Central memory CD8-positive, alpha-beta T cell (primary cell): ENCODE results near the gene SLC22A12.

Experiments
- ATAC-seq: fragments of 150-1000 bp; cut with Tn5 transposase; replicated peaks from 2 replicates; pipeline ENCODE4 v1.10.0; 2022; ENCODE audit warnings: mild to moderate bottlenecking, moderate FRiP score, moderate number of reproducible peaks; ENCODE audit not compliant: poor library complexity, severe bottlenecking; ENCODE audit errors: extremely low read depth
- DNase-seq, 2 donors: peaks; one replicate each; pipeline ENCODE4 v3.0.0; 2021; ENCODE audit warnings: low spot score in 2 of 2
- H3K27ac Mint-ChIP-seq: one replicate; pipeline ENCODE4 v1.8.0; 2022; ENCODE audit warnings: low read depth, mild to moderate bottlenecking, moderate library complexity, mixed read lengths
- H3K27me3 Mint-ChIP-seq: one replicate; pipeline ENCODE4 v1.8.0; 2022; ENCODE audit warnings: mixed read lengths
- H3K36me3 Mint-ChIP-seq: one replicate; pipeline ENCODE4 v1.8.0; 2022; ENCODE audit warnings: mild to moderate bottlenecking, moderate library complexity, mixed read lengths; ENCODE audit not compliant: insufficient read depth
- H3K4me1 Mint-ChIP-seq: one replicate; pipeline ENCODE4 v1.8.0; 2022; ENCODE audit warnings: mixed read lengths
- H3K4me3 Mint-ChIP-seq: one replicate; pipeline ENCODE4 v1.8.0; 2022; ENCODE audit warnings: mild to moderate bottlenecking, moderate library complexity, mixed read lengths
- H3K9me3 Mint-ChIP-seq: one replicate; pipeline ENCODE4 v1.8.0; 2022; ENCODE audit warnings: mixed read lengths

The SLC22A12 gene

GRCh38 chr11:64566042-64566914, 24.7 kb upstream of the SLC22A12 start:
- H3K9me3 Mint-ChIP-seq = no peaks in the 10 kb centered on the region
- no peaks in the 10 kb centered on the region for H3K36me3 Mint-ChIP-seq
- ATAC-seq = no peak
- no peak overlapping the region for H3K27ac Mint-ChIP-seq
- no peaks in the 10 kb centered on the region for H3K4me1 Mint-ChIP-seq
- no peak overlapping the region for H3K4me3 Mint-ChIP-seq
- no peak for DNase-seq
- H3K27me3 Mint-ChIP-seq = no peaks in the 10 kb centered on the region

GRCh38 chr11:64566915-64567891, 23.8 kb upstream of the SLC22A12 start:
- Mint-ChIP-seq H3K4me1 (no peaks in the 10 kb centered on the region), H3K27ac (no peak overlapping the region), H3K9me3 (no peaks in the 10 kb centered on the region), H3K27me3 (peaks cover 9% of the 10 kb centered on the region), H3K4me3 (no peak overlapping the region), H3K36me3 (no peaks in the 10 kb centered on the region)
- ATAC-seq (no peak), DNase-seq (no peak)

- no peaks in the 10 kb centered on the region for H3K36me3 Mint-ChIP-seq
- no peak overlapping the region for H3K4me3 Mint-ChIP-seq
- no peaks in the 10 kb centered on the region for H3K4me1 Mint-ChIP-seq
- no peak overlapping the region for H3K27ac Mint-ChIP-seq
- H3K27me3 Mint-ChIP-seq = peaks cover 18% of the 10 kb centered on the region
- H3K9me3 Mint-ChIP-seq = no peaks in the 10 kb centered on the region
- ATAC-seq = no peak
- no peak for DNase-seq
Measured at GRCh38 chr11:64568041-64568571, 22.9 kb upstream of the SLC22A12 start.

DNA sequence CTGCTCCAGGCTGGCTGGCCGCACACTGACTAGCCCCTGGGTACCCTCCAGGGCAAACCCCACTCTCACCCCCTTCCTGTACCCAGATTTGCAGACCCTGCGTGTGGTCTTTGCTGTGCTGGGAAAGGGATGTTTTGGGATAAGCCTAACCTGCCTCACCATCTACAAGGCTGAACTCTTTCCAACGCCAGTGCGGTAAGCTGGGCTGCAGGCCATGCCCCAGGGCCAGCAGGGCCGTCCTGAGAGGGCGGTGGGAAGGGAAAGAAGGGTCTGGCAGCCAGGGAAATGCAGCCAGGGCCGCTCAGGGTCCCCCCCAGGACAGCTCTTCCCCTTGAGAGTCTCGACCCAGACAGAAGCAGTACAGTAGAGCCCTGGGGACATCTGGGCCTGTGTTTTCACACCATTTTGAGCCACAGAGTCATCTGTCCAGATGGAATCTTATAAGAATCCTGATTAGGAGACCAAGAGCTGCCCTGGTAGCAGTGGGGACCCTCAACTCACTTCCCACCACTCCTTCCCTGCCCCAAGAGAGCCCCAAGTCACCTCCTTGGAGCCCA, 22.4 kb upstream of the SLC22A12 start:
- no peak for DNase-seq

DNA sequence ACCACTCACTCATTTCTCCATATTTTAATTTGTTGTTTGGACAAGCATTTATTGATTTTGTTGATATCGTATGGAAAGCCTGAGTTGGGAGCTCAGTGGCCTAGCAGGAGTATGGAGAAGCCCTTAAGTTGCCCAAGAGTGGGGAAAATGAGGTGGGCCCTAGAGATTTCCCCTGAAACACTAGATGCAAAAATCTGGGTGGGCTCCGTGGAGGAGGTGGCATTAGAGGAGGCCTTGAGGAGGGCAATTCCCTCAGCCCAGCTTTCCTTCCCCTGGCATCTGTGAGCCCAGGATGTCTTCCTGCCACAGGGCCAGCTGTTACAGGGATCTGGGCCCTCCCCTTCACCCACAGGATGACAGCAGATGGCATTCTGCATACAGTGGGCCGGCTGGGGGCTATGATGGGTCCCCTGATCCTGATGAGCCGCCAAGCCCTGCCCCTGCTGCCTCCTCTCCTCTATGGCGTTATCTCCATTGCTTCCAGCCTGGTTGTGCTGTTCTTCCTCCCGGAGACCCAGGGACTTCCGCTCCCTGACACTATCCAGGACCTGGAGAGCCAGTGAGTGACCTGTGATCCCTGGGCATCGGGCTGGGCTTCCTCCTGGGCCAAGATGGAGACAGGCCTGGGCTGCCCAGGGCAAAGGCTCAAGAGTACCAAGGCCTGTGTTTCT, 21.6 kb upstream of the SLC22A12 start:
- ATAC-seq = no peak
- no peak for DNase-seq
- no peak overlapping the region for H3K4me3 Mint-ChIP-seq
- H3K27me3 Mint-ChIP-seq = peaks cover 24% of the 10 kb centered on the region
- no peak overlapping the region for H3K27ac Mint-ChIP-seq
- no peaks in the 10 kb centered on the region for H3K4me1 Mint-ChIP-seq
- H3K9me3 Mint-ChIP-seq = no peaks in the 10 kb centered on the region
- H3K36me3 Mint-ChIP-seq = no peaks in the 10 kb centered on the region

More for the DNA sequence above, 22.4 kb upstream of the SLC22A12 start:
- no peak for ATAC-seq
- Mint-ChIP-seq H3K36me3 (no peaks in the 10 kb centered on the region), H3K27ac (no peak overlapping the region), H3K27me3 (peaks cover 18% of the 10 kb centered on the region), H3K9me3 (no peaks in the 10 kb centered on the region), H3K4me3 (no peak overlapping the region), H3K4me1 (no peaks in the 10 kb centered on the region)

DNA sequence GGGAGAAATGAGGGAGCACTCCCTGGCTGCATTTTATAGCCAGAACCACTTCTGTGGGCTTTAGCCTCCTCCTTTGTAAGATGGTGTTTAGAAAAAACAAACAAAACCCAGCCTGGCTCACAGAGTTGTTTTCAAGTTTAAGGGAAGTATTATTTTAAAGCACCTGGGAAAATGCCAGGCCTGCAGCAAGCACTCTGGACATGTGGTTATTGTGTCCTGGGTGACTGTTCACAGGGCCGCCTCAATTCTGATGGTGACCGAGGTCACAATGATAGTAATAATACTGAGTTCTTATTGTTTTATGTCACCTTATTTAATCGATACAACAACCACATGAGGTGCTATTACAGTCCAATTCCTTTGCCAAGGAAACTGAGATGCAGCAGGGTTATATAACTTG, 20.7 kb upstream of the SLC22A12 start:
- no peaks in the 10 kb centered on the region for H3K36me3 Mint-ChIP-seq

DNA sequence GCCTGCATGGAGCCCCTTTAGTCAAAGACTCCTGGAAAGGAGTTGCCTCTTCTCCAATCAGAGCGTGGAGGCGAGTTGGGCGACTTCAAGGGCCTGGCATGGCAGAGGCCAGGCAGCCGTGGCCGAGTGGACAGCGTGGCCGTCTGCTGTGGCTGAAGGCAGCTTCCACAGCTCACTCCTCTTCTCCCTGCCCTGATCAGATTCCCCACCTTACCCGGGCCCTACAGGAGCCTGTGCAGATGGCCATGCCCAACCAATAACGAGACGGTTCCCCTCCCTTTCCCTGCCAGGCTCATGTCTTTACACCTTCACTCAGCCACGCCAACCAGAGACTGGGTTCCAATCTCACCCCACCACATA, 20.0 kb upstream of the SLC22A12 start:
- Mint-ChIP-seq H3K27ac (no peak overlapping the region), H3K27me3 (peaks cover 30% of the 10 kb centered on the region), H3K36me3 (no peaks in the 10 kb centered on the region), H3K4me1 (no peaks in the 10 kb centered on the region), H3K9me3 (no peaks in the 10 kb centered on the region), H3K4me3 (no peak overlapping the region)
- ATAC-seq (no peak), DNase-seq (no peak)

More for the DNA sequence above, 20.7 kb upstream of the SLC22A12 start:
- H3K27me3 Mint-ChIP-seq = peaks cover 30% of the 10 kb centered on the region
- H3K9me3 Mint-ChIP-seq = no peaks in the 10 kb centered on the region
- no peak overlapping the region for H3K4me3 Mint-ChIP-seq
- no peak overlapping the region for H3K27ac Mint-ChIP-seq
- no peaks in the 10 kb centered on the region for H3K4me1 Mint-ChIP-seq
- ATAC-seq (no peak), DNase-seq (no peak)

DNA sequence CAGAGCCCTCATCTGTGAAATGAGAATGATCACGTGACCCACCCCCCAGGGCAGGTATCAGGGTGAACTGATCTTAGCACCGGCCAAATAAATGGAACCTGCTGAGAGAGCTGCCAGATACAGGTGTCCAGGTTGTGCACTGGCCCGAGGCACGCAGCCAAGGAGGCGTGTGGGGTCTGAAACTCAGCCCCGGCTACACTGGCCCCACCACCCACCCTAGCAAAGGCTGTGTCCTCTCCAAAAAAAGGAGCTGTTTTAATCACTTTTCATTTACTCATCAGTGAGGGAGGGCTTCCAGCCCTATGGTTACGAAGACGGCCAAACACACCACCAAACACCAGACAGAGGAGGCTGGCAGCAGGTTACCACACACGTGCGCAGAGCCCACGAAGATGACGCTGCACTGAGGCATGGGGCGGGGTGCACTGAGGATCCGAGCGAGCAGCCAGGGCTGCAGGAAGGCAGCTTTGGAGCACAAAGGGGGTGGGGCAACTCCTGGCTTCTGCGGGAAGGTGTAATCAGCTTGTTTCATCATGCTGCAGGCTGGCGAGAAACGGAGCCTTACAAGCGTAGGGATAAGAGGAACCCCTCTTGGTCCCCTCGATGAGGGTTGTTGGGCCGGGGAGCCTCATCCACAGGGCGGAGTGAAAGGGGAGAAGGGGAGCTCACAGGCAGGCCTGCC, 19.5 kb upstream of the SLC22A12 start:
- no peaks in the 10 kb centered on the region for H3K9me3 Mint-ChIP-seq
- no peak overlapping the region for H3K27ac Mint-ChIP-seq
- H3K4me1 Mint-ChIP-seq = no peaks in the 10 kb centered on the region
- H3K27me3 Mint-ChIP-seq = peaks cover 34% of the 10 kb centered on the region
- no peak overlapping the region for H3K4me3 Mint-ChIP-seq
- no peaks in the 10 kb centered on the region for H3K36me3 Mint-ChIP-seq
- ATAC-seq (no peak), DNase-seq (no peak)

GRCh38 chr11:64572143-64572542, 18.9 kb upstream of the SLC22A12 start:
- no peaks in the 10 kb centered on the region for H3K4me1 Mint-ChIP-seq
- ATAC-seq (no peak), DNase-seq (no peak)
- H3K36me3 Mint-ChIP-seq = no peaks in the 10 kb centered on the region
- no peak overlapping the region for H3K4me3 Mint-ChIP-seq
- H3K9me3 Mint-ChIP-seq = no peaks in the 10 kb centered on the region
- no peak overlapping the region for H3K27ac Mint-ChIP-seq
- peaks cover 39% of the 10 kb centered on the region for H3K27me3 Mint-ChIP-seq

DNA sequence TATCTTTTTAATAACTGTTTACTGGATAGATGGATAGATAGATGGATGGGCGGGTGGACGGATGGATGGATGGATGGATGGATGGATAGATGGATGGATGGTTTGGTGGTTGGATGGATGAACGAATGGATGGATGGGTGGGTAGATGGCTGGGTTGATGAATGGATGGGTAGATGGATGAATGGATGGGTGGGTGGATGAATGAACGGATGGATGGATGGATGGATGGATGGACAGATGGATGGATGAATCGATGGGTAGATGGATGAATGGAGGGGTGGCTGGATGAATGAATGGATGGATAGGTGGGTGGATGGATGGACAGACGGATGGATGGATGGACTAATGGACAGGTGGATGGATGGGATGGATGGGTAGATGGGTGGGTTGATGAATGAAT, 13.8 kb upstream of the SLC22A12 start:
- Mint-ChIP-seq H3K4me3 (no peak overlapping the region), H3K4me1 (no peaks in the 10 kb centered on the region), H3K9me3 (no peaks in the 10 kb centered on the region), H3K36me3 (no peaks in the 10 kb centered on the region), H3K27me3 (peaks cover 40% of the 10 kb centered on the region), H3K27ac (no peak overlapping the region)
- no peak for DNase-seq
- no peak for ATAC-seq

GRCh38 chr11:64580412-64580811, 10.6 kb upstream of the SLC22A12 start:
- no peak for ATAC-seq
- Mint-ChIP-seq H3K27me3 (peaks cover 29% of the 10 kb centered on the region), H3K4me1 (no peaks in the 10 kb centered on the region), H3K27ac (no peak overlapping the region), H3K4me3 (no peak overlapping the region), H3K9me3 (no peaks in the 10 kb centered on the region), H3K36me3 (no peaks in the 10 kb centered on the region)
- DNase-seq = no peak
